Thyroid gland (tissue), 4 donors: ENCODE data around the gene HOXC6.

Experiments
- POLR2A ChIP-seq, 2 donors: fragments of 450-650 bp; IDR thresholded peaks; one replicate each; pipeline ENCODE4 v1.6.1; 2017; ENCODE audit warnings: antibody characterized with exemption in 2 of 2, mild to moderate bottlenecking in 2 of 2, moderate library complexity in 1 of 2
- TF ChIP-seq, protein P1 (sequence below), 6 experiments: fragments of 200-600 bp in 3 of 6; fragments of 450-650 bp in 3 of 6; sonication (generic) in 3 of 6; IDR thresholded peaks; one replicate each; pipeline ENCODE4 v1.5.1; 2016 to 2019; ENCODE audit warnings: antibody characterized with exemption in 6 of 6, mild to moderate bottlenecking in 2 of 6, inconsistent platforms in 1 of 6, moderate library complexity in 1 of 6

DNA sequence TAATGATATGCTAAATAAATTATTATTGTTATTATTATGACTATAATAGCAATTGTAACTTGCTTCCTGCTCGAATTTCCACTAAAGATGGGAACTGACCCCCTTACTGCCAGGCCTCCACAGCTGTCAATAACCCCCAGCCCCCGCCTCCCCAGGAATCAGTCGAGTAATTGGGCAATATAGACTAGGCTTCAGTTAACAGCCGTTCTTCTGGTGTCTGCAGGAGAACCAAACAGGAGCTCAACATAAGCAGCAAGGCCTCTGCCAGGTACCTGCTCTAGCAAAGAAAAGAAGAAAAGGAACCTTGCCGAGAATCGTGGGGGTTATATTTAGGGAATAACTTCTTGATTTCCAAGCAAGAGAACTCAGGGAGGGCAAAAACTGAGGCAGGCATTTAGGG is 47.2 kb downstream of the HOXC6 start:
- TF ChIP-seq, protein P1, sequence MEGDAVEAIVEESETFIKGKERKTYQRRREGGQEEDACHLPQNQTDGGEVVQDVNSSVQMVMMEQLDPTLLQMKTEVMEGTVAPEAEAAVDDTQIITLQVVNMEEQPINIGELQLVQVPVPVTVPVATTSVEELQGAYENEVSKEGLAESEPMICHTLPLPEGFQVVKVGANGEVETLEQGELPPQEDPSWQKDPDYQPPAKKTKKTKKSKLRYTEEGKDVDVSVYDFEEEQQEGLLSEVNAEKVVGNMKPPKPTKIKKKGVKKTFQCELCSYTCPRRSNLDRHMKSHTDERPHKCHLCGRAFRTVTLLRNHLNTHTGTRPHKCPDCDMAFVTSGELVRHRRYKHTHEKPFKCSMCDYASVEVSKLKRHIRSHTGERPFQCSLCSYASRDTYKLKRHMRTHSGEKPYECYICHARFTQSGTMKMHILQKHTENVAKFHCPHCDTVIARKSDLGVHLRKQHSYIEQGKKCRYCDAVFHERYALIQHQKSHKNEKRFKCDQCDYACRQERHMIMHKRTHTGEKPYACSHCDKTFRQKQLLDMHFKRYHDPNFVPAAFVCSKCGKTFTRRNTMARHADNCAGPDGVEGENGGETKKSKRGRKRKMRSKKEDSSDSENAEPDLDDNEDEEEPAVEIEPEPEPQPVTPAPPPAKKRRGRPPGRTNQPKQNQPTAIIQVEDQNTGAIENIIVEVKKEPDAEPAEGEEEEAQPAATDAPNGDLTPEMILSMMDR (IDR thresholded peaks at IDR 0.05): no peak
- TF ChIP-seq POLR2A (IDR thresholded peaks at IDR 0.05): no peak
